ENCODE measurements around the gene GRIK4.
"Not testable (repeated sequence)": the region's sequence is repeated elsewhere in the genome, so short reads cannot be mapped to it uniquely, and the experiment has no call there.

The GRIK4 gene

GRCh38 chr11:120499088-120499487 lies 12.5 kb upstream of the GRIK4 start:
- no peak overlapping the region for H3K4me3 ChIP-seq (replicated peaks in 1 of 2; ENCODE audit: low read depth in 2 of 2, low read length in 2 of 2)
- no peak for TF ChIP-seq CTCF (IDR thresholded peaks at IDR 0.05; ENCODE audit: low read depth, low read length)
- DNase-seq (ENCODE audit: low read depth in 2 of 2): no peak

GRCh38 chr11:120499859-120500258 lies 11.7 kb upstream of the GRIK4 start:
- no peak overlapping the region for H3K4me3 ChIP-seq (replicated peaks in 1 of 2; ENCODE audit: low read depth in 2 of 2, low read length in 2 of 2)
- no peak for TF ChIP-seq CTCF (IDR thresholded peaks at IDR 0.05; ENCODE audit: low read depth, low read length)
- no peak for DNase-seq (ENCODE audit: low read depth in 2 of 2)

GRCh38 chr11:120500414-120501071 lies 11.0 kb upstream of the GRIK4 start:
- no peak for DNase-seq (ENCODE audit: low read depth in 2 of 2)
- H3K4me3 ChIP-seq (replicated peaks in 1 of 2; ENCODE audit: low read depth in 2 of 2, low read length in 2 of 2): no peak overlapping the region
- TF ChIP-seq CTCF (IDR thresholded peaks at IDR 0.05; ENCODE audit: low read depth, low read length): no peak

GRCh38 chr11:120501440-120501839 lies 10.1 kb upstream of the GRIK4 start:
- TF ChIP-seq CTCF (IDR thresholded peaks at IDR 0.05; ENCODE audit: low read depth, low read length): no peak
- DNase-seq (ENCODE audit: low read depth in 2 of 2): no peak

GRCh38 chr11:120501976-120502755 lies 9.4 kb upstream of the GRIK4 start:
- no peak for DNase-seq (ENCODE audit: low read depth in 2 of 2)
- TF ChIP-seq CTCF (IDR thresholded peaks at IDR 0.05; ENCODE audit: low read depth, low read length): no peak
- H3K4me3 ChIP-seq (replicated peaks in 1 of 2; ENCODE audit: low read depth in 2 of 2, low read length in 2 of 2): no peak overlapping the region

More at GRCh38 chr11:120501440-120501839, 10.1 kb upstream of the GRIK4 start:
- no peak overlapping the region for H3K4me3 ChIP-seq (replicated peaks in 1 of 2; ENCODE audit: low read depth in 2 of 2, low read length in 2 of 2)

- not testable (repeated sequence) for H3K4me3 ChIP-seq (replicated peaks in 1 of 2; ENCODE audit: low read depth in 2 of 2, low read length in 2 of 2); DNase-seq (ENCODE audit: low read depth in 2 of 2)
Measured at GRCh38 chr11:120503529-120503928, 8.0 kb upstream of the GRIK4 start.

GRCh38 chr11:120505801-120506425 lies 5.6 kb upstream of the GRIK4 start:
- no peak overlapping the region for H3K4me3 ChIP-seq (replicated peaks in 1 of 2; ENCODE audit: low read depth in 2 of 2, low read length in 2 of 2)
- DNase-seq (ENCODE audit: low read depth in 2 of 2): no peak
- TF ChIP-seq CTCF (IDR thresholded peaks at IDR 0.05; ENCODE audit: low read depth, low read length): no peak

All from cardiac fibroblast (primary cell).